HG03571 (cell line): Measurements from ENCODE around the gene SEMA3B.
"Not testable (repeated sequence)": the region's sequence is repeated elsewhere in the genome, so short reads cannot be mapped to it uniquely, and the experiment has no call there.

Experiments used
- ATAC-seq: cut with Tn5 transposase; IDR thresholded peaks from one replicate; pipeline ENCODE4 v1.9.1; 2021; ENCODE audit not compliant: unreplicated experiment

SEMA3B gene

DNA sequence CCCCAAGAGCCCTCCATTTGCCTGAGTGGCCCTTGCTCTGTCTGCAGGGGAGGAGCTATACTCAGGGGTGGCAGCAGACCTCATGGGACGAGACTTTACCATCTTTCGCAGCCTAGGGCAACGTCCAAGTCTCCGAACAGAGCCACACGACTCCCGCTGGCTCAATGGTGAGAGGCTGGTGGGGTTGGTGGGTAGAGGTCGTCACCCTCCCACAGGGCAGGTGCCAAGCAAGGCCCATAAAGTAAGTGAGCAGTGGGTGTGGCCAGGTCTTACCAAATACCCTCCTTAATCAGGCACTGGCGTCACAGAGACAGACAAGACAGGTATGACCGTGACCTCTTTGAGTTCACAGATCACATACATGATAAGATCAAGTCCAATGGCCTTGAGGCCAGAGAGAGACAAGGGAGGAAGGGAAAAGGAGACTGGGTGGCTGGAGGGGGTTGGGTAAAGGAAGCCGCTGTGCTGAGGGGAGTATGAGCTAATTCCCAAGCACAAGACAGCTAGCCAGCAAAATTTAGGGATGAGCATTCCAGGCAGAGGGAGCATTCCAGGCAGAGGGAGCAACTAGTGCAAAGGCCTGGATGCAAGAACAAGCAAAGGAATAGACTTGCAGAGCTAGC is 2.5 kb downstream of the SEMA3B start:
- no peak for ATAC-seq

DNA sequence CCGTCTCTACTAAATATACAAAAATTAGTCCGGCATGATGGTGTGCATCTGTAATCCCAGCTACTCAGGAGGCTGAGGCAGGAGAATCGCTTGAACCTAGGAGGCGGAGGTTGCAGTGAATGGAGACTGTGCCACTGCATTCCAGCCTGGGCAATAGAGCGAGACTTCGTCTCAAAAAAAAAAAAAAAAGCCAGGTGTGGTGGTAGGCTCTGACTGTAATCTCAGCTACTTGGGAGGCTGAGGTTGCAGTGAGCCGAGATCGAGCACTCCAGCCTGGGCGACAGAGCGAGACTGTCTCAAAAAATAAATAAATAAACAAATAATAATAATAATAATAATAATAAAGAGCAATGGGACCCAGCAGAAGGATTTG is 3.6 kb downstream of the SEMA3B start:
- peak; percentile 12 for ATAC-seq

- ATAC-seq: peak; percentile 77
Measured at GRCh38 chr3:50272911-50273688, 4.2 kb downstream of the SEMA3B start.

DNA sequence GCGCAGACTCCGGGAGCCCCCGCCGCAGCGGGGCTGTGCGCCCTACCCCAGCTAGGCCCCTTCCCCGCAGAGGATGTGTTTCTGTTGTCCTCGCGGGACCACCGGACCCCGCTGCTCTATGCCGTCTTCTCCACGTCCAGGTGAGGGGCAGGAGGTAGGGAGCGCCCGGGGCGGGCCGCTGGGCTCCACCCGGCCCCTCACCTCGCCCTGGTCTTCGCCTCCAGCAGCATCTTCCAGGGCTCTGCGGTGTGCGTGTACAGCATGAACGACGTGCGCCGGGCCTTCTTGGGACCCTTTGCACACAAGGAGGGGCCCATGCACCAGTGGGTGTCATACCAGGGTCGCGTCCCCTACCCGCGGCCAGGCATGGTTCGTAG is 4.7 kb downstream of the SEMA3B start:
- ATAC-seq: no peak

DNA sequence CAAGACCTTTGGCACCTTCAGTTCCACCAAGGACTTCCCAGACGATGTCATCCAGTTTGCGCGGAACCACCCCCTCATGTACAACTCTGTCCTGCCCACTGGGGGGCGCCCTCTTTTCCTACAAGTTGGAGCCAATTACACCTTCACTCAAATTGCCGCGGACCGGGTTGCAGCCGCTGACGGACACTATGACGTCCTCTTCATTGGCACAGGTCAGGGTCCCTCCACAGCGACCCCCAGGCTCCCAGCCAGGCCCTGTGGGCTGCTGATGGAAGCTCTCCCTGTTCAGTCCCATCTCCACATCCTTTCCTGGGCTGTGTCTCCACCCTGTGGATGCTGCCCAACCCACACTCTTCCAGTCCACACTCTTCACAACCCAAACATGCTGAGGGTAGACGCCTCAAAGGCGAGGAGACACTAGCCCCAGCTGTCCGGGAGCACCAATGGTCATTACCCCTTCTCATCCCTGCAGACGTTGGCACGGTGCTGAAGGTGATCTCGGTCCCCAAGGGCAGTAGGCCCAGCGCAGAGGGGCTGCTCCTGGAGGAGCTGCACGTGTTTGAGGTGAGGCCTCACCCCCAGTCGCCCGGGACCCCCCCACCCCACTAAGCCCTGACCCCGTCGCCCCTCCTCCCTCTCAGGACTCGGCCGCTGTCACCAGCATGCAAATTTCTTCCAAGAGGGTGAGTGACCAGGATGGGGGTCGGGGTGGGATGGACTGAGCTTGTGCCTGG is 5.6 kb downstream of the SEMA3B start:
- no peak for ATAC-seq

DNA sequence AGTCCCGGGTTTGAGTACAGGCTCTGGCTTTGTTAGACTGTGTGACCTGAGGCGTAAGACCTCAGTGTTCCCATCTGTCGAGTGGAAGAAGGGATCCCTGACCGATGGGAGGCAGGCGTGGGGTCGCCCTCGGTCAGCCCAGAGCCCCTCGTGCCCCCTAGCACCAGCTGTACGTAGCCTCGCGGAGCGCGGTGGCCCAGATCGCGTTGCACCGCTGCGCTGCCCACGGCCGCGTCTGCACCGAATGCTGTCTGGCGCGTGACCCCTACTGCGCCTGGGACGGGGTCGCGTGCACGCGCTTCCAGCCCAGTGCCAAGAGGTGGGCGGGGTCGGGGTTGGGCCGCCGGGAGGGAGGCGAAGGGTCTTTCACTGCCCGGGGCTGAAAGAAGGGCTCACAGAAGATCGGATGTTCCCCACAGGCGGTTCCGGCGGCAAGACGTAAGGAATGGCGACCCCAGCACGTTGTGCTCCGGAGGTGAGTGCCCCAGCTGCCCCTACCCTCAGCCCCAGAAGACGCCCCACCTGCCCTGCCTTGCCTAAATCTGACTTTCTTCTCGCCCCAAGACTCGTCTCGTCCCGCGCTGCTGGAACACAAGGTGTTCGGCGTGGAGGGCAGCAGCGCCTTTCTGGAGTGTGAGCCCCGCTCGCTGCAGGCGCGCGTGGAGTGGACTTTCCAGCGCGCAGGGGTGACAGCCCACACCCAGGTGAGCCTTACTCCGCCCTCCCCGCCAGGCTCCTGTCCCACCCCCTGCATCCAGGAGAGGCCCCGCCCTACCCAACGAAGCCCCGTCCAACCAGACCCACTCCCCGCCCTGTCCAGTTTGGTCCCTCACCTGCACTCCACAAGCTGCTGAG is 6.4 kb downstream of the SEMA3B start:
- no peak for ATAC-seq

- ATAC-seq: no peak
Measured at GRCh38 chr3:50275996-50276761, 7.2 kb downstream of the SEMA3B start.

DNA sequence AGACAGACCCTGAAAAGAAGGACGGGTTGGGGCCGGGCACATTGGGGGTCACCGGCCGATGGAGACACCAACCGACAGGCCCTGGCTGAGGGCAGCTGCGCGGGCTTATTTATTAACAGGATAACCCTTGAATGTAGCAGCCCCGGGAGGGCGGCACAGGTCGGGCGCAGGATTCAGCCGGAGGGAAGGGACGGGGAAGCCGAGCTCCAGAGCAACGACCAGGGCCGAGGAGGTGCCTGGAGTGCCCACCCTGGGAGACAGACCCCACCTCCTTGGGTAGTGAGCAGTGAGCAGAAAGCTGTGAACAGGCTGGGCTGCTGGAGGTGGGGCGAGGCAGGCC is 7.8 kb downstream of the SEMA3B start:
- ATAC-seq: no peak

DNA sequence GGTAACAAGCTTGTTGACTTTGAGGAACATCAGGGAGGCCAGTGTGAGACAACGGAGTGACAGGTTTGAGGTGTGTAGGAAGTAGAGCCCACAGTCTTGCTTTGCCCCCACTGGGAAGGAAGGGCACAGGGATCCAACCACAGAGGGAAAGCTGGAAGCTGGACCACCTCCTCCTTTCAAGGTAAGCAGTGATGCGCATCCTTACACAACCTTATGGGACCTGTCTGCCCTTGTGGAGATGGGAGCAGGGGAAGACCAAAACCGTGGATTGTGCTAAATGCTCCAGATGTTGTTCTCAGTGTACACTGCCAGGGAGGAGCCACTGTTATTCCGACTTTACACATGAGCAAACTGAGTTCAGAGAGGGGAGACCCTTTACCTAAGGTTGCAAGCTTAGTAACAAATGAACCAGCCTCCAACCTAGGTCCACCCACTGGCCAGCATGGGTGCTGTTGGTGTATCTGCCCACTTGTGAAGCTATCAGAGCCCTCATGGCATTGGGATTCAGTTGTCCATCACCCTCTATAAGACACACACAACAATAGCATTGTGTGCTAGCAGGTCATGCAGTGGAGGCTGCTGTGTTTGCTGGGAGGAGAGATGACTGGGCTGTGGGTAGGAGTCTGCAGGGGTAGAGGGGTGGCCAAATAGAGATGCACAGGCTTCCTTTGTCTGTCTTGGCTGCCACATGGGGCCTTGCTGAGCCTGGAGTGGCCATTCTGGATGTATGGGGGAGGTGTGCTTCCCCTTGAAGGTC is 9.4 kb downstream of the SEMA3B start:
- no peak for ATAC-seq

- no peak for ATAC-seq
Measured at GRCh38 chr3:50278880-50279224, 9.9 kb downstream of the SEMA3B start, which contains the start of gene LSMEM2. LSMEM2 (plus strand) TSS chr3:50279087; CDS start chr3:50279114, 27 bp downstream.

DNA sequence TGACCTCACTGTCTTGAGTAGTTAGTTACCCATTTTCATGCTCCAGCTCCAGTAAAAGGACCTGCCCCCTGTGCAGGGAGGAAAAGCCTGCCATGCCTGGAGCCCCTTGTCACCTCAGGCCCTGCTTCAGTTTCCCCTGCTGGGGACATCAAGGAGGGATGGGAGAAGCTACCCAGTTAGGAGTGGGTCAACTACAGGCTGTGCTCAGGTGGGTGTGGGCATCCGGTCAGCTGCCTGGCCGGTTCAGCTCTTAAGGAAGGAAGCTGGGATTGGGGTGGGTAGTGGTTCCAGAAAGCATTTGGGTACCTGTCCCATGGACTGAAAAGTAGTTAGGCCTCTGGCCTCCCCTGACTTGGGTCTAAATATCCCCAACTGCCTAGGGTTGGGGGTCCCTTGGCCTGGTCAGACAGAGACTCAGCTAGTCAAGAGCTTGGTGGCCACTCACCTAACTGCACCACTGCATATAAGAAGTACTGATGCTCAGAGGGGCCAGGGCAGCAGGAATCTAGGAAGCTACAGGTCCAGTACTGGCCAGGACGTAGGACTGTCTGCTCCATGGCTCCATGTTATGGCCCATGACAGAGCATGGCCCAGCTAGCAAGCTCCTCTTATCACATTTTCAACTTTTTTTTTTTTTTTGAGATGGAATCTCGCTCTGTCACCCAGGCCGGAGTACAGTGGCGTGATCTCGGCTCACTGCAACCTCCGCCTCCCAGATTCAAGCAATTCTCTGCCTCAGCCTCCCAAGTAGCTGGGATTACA is 10.5 kb downstream of the SEMA3B start:
- ATAC-seq: no peak

GRCh38 chr3:50284121-50284520 is 15.2 kb downstream of the SEMA3B start:
- ATAC-seq: not testable (repeated sequence)

- no peak for ATAC-seq
Measured at GRCh38 chr3:50286322-50287227, 17.6 kb downstream of the SEMA3B start.

GRCh38 chr3:50287262-50287661 is 18.3 kb downstream of the SEMA3B start:
- no peak for ATAC-seq

DNA sequence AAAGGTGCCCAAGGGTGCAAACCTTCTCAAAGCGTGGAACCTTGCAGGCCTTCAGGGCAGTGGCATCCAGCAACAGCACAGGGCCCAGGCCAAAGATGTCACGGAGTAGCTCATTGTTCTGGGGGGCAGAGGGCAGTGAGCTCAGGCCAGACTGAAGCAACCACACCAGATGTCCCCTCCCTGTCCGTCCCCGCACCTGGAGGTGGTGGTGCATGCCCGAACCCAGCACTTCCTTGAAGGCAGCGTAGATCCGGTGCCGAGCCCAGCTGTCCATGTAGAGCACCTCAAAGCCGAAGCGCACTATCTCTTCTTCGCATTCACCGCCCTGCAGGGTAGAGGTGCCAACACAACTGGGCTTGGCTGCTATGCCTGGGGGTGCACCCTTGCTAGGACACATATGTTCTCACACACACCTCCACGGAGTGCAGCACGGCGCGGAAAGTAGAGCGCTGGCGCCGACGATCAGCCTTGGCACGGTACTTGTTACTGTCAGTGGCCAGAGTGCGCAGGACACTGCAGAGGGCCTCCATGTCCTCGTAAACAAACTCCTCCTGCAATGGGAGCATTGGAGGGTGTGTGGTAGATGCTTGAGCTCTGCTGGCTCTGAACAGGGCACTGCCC is 19.6 kb downstream of the SEMA3B start:
- no peak for ATAC-seq

DNA sequence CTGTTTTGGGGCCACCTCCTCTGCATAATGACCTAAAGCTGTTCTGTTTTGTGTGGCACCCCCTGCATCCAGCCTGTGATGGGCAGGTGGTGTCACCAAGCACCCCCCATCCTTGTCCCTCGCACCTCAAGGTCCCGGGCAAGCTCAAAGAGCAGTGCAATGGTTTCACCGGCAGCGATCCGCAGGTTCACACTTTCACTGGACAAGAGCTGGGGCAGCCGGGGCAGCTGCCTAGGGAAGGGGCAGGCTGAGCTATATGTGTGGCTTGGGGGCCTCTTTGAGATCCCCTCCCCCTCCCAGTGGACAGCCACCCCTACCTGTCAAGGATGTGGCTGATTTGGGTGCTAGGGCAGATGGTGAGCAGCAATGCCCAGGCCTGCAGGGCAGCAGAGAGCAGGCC is 20.2 kb downstream of the SEMA3B start:
- ATAC-seq: no peak

GRCh38 chr3:50290161-50290641 is 21.3 kb downstream of the SEMA3B start:
- ATAC-seq: no peak
